ENCODE measurements around the gene JDP2.

- TF ChIP-seq FOXA1 (IDR thresholded peaks at IDR 0.05) (no peak), TARDBP (IDR thresholded peaks at IDR 0.05) (no peak), ELF4 (IDR thresholded peaks at IDR 0.05) (no peak), SP1 (IDR thresholded peaks at IDR 0.05) (no peak), ZNF384 (IDR thresholded peaks at IDR 0.05) (no peak)
Observed at GRCh38 chr14:75399843-75400775, 27.7 kb upstream of the JDP2 start.

Data from HEK293T (cell line).